GM19372 (cell line): Measurements from ENCODE around the gene CBARP.
"Not testable (repeated sequence)": the region's sequence is repeated elsewhere in the genome, so short reads cannot be mapped to it uniquely, and the experiment has no call there.

ENCODE experiments used
- ATAC-seq: cut with Tn5 transposase; IDR thresholded peaks from one replicate; pipeline ENCODE4 v1.9.1; 2021; ENCODE audit warnings: mild to moderate bottlenecking, low read depth, moderate library complexity; ENCODE audit not compliant: unreplicated experiment

The CBARP gene

DNA sequence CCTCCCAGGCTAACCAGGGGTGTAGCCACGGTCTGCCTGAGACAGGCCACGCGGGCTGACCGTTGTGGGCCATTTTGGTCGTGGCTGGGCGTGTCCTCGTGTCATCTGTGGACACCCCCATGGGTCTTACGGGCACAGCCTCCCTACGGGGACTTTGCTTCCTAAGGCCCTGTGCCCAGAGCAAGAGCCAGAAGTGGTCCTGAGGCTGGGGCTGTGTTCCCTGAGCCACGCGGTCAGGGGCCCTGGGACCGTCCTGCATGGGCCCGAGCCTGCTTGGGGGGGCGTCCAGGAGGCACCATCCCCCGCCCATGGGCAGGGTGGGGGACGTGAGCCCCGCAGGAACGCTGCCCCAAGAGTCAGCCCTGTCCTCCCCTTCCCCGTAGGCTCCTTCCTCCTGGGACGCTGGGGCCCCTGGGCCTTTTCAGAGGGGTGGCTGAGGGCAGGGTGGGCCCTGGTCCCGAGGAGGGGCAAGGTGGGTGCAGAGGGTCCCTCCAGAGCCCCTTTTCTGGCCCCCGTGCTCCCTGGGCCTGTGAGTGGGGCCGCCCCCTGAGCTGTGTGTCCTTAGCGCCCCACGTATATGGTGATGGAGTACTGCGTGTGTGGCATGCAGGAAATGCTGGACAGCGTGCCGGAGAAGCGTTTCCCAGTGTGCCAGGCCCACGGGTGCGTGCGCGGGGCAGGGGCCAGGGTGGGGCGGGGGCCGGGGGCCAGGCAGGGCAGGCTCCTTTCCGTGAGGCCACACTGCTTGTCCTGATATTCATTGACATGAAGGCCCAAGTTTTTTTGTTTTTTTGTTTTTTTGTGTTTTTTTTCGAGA lies 18.8 kb downstream of the CBARP start:
- ATAC-seq: no peak

GRCh38 chr19:1217366-1217765 lies 20.4 kb downstream of the CBARP start:
- ATAC-seq: no peak

DNA sequence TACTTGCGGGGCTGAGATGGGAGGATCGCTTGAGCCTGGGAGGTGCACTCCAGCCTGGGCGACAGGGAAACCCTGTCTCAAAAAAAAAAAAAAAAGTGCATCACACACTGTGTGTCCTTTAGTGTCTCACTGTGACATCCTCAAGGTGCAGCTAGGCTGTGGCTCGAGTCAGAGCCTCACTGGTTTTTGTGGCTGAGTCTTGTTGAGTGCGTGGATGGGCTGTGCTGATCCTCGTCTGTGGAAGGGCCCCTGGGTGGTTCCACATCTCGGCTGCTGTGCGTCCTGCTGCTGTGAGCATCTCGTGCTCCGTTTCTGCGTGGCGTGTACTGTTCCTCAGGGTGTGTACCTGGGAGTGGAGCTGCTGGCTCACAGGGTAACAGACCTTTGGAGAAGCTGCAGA lies 21.0 kb downstream of the CBARP start:
- ATAC-seq: no peak

- ATAC-seq: no peak
Observed at GRCh38 chr19:1214862-1215731, 22.7 kb downstream of the CBARP start.

- no peak for ATAC-seq
Observed at GRCh38 chr19:1214299-1214861, 23.4 kb downstream of the CBARP start.

DNA sequence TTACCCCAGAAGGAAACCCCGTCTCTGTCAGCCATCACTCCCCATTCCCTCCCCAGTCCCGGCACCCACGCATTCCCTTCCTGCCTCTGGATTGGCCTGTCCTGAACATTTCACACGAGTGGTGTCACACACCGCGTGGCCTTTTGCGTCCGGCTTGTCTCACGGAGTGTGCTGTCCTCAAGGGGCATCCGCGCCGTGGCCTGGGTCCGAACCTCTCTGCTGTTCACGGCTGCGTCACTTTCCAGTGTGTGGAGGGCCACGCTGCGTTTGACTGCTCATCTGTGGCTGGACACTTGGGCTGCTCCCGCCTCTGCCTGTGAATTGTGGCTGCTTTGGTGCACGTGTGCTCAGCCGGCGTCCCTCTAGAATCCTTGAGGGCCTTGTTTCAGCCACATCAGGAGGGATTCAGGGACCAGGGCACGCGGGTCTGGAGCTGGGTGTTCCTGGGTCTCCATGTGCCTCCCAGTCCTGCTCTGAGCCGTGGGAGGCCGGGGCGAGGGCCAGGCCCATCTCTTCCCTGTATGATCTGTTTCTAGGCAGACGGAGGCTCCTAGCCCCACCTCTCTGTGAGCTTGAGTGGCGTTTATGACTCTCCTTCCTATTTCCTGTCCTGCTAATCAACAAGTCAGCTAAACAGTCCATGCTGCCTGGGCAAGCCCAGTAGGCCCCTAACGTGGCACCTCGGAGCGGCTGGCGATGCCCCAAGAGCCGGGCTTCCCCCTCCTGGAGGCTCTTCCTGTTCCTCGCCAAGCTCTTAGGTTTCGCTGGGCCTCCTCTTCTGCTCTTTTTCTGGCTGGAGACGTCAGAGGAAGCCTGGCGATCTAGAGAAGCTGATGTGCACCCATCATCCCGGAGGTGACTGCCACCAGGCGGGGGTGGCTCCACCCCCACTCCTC lies 24.2 kb downstream of the CBARP start:
- ATAC-seq: no peak

GRCh38 chr19:1211494-1212234 lies 26.1 kb downstream of the CBARP start:
- no peak for ATAC-seq

DNA sequence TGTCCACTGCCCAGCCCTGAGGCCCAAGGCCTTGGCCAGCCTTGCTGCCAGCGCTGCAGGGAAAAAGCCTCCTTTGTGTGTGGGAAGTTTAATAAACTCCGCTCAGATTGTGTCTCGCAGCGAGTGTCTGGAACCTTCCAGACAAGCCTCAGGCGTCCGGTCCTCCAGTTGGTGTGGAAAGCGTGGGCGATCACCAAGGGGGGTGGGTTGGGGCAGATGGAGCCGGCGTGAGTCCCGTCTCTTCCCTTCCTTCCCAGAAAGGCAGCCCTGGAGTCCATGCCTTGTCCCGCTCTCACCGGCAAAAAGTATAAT lies 27.6 kb downstream of the CBARP start:
- ATAC-seq: no peak

DNA sequence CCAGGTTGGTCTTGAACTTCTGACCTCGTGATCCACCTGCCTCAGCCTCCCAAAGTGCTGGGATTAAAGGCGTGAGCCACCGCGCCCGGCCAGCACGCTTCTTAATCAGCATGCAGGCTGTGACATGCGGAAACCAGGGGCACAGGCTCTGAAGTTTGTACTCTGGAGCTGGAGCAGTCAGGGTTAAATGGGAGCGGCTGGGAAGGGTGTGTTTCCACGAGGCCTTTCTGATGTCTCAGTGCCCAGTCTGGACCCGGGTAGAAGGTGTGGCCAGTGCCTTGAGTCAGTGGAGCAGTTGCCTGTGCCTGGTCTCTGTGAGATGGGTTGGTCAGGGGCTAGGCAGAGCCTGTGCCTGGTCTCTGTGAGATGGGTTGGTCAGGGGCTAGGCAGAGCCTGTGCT lies 29.0 kb downstream of the CBARP start:
- not testable (repeated sequence) for ATAC-seq

GRCh38 chr19:1206864-1207450 lies 30.8 kb downstream of the CBARP start:
- ATAC-seq: no peak

DNA sequence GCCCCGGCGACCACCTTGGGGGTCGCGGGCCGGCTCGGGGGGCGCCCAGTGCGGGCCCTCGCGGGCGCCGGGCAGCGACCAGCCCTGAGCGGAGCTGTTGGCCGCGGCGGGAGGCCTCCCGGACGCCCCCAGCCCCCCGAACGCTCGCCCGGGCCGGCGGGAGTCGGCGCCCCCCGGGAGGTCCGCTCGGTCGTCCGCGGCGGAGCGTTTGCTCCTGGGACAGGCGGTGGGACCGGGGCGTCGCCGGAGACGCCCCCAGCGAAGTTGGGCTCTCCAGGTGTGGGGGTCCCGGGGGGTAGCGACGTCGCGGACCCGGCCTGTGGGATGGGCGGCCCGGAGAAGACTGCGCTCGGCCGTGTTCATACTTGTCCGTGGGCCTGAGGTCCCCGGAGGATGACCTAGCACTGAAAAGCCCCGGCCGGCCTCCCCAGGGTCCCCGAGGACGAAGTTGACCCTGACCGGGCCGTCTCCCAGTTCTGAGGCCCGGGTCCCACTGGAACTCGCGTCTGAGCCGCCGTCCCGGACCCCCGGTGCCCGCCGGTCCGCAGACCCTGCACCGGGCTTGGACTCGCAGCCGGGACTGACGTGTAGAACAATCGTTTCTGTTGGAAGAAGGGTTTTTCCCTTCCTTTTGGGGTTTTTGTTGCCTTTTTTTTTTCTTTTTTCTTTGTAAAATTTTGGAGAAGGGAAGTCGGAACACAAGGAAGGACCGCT lies 31.5 kb downstream of the CBARP start:
- ATAC-seq: no peak

- ATAC-seq: peak; percentile 81
Observed at GRCh38 chr19:1205114-1206099, 32.4 kb downstream of the CBARP start, which contains the start of gene STK11. Gene STK11 (plus strand): TSS chr19:1205778. CDS start chr19:1206914, 1,136 bp downstream.

DNA sequence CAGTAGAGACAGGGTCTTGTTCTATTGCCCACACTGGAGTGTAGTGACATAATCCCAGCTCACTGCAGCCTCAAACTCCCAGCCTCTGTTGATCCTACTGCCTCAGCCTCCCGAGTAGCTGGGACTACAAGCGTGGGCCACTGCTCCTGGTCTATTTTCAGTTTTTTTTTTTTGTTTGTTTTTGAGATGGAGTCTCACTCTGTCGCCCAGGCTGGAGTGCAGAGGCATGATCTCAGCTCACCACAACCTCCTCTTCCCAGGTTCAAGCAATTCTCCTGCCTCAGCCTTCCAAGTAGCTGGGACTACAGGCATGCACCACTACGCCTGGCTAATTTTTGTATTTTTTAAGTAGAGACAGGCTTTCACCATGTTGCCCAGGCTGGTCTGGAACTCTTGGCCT lies 37.2 kb downstream of the CBARP start:
- not testable (repeated sequence) for ATAC-seq

- no peak for ATAC-seq
Observed at GRCh38 chr19:1199531-1199930, 38.3 kb downstream of the CBARP start.

DNA sequence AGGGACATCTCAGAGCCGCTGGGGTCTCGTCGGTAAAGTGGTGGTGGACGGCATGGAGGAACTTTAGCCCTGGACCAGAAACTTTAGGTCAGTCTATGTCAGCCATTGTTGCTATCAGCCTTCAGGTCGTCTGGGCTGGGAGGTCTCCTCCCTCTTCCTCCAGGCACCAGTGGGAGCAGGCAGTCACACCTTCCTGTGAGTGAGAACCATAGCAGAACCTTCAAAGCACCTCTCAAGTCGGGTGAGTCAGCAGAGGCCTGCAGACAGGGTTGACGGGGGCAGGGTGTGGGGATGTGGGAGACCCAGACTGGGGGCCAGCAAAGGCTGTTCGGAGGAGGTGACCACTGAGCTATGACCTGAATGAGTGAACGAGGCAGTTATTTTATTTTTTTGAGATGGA lies 48.4 kb downstream of the CBARP start:
- ATAC-seq: no peak

DNA sequence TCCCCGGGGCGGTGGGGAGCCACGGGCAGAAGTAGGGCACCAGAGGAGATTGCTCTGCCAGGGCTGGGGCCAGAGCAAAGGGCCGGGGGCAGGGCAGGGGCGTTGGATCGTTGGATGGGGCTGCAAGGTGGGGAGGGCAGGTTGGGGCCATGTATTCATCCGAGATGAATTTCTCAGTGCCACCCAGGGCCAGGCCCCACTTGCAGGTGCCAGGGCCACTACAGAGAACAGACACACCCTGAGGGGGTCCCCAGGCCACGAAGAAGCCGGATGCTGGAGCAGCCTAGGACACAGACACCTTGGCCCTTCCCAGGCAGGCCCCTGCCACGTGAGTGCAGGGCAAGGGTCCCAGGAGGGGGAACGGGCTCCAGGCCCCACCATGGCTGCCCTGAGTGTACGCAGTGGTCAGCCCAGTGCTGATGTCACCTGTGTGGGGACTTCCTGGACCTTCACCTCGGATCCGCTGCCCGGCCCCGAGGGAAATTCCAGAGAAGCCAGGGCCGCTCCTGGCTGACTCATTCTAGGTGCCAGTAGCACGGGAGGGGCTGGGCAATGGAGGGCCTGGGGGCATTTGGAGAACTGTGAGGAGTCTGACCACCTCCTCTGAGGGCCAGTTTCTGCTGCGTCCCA lies 54.1 kb downstream of the CBARP start:
- ATAC-seq: no peak

DNA sequence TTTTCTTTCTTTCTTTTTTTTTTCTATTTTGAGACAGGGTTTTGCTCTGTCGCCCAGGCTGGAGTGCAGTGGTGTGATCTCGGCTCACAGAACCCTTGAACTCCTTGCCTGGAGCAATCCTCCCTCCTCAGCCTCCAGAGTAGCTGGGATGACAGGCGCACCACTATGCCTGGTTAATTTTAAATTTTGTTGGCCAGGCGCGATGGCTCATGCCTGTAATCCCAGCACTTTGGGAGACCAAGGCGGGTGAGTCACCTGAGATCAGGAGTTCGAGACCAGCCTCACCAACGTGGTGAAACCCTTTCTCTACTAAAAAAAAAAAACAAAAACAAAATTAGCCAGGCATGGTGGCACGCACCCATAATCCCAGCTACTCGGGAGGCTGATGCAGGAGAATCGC lies 55.1 kb downstream of the CBARP start:
- no peak for ATAC-seq
